Prostate gland (tissue), 2 donors: ENCODE measurements around the gene SRP14.

ENCODE experiments used
- CTCF ChIP-seq, 4 experiments: fragments of 200-600 bp in 2 of 4; fragments of 450-650 bp in 2 of 4; sonication (generic) in 2 of 4; IDR thresholded peaks; 1 replicate in 3 of 4; 2 replicates in 1 of 4; pipeline ENCODE4 v1.5.1; 2016 to 2019; ENCODE audit warnings: antibody characterized with exemption in 4 of 4, mild to moderate bottlenecking in 2 of 4, moderate library complexity in 2 of 4
- POLR2A ChIP-seq: fragments of 450-650 bp; IDR thresholded peaks from one replicate; pipeline ENCODE4 v1.6.1; 2016; ENCODE audit warnings: antibody characterized with exemption, mild to moderate bottlenecking

- no peak for TF ChIP-seq CTCF (IDR thresholded peaks at IDR 0.05)
- TF ChIP-seq POLR2A, result no peak
Measured at GRCh38 chr15:40003116-40003916, 35.7 kb downstream of the SRP14 start.
